Trophoblast cell (in vitro differentiated cells and primary cell): Measurements from ENCODE around the gene NPTX1.

Experiments
- DNase-seq, 2 donors: peaks; one replicate each; pipeline ENCODE4 v3.0.0-alpha.2; 2016
- H2AFZ ChIP-seq: 2 replicates; pipeline ENCODE4 v1.6.1; 2013; ENCODE audit warnings: low read length, moderate library complexity, mild to moderate bottlenecking; ENCODE audit not compliant: insufficient read depth, poor library complexity
- H2AK5ac ChIP-seq: 2 replicates; pipeline ENCODE4 v1.6.1; 2013; ENCODE audit warnings: mild to moderate bottlenecking, low read length
- H2BK120ac ChIP-seq: 2 replicates; pipeline ENCODE4 v1.6.1; 2013; ENCODE audit warnings: low read length, mild to moderate bottlenecking, moderate library complexity; ENCODE audit not compliant: insufficient read depth, poor library complexity
- H2BK12ac ChIP-seq: 2 replicates; pipeline ENCODE4 v1.6.1; 2013; ENCODE audit warnings: mild to moderate bottlenecking, low read length, moderate library complexity
- H2BK5ac ChIP-seq: 2 replicates; pipeline ENCODE4 v1.6.1; 2013; ENCODE audit warnings: low read length, low read depth, moderate library complexity, mild to moderate bottlenecking; ENCODE audit not compliant: poor library complexity
- H3K14ac ChIP-seq: 2 replicates; pipeline ENCODE4 v1.6.1; 2013; ENCODE audit warnings: mild to moderate bottlenecking, low read length
- H3K18ac ChIP-seq: 2 replicates; pipeline ENCODE4 v1.6.1; 2013; ENCODE audit warnings: mild to moderate bottlenecking, low read length
- H3K23ac ChIP-seq: 2 replicates; pipeline ENCODE4 v1.6.1; 2013; ENCODE audit warnings: low read length
- H3K27ac ChIP-seq: 2 replicates; pipeline ENCODE4 v1.5.1; 2013; ENCODE audit warnings: low read depth, mild to moderate bottlenecking, inconsistent platforms, low read length, moderate library complexity
- H3K27me3 ChIP-seq: 2 replicates; pipeline ENCODE4 v1.6.1; 2013; ENCODE audit warnings: inconsistent platforms, mild to moderate bottlenecking, low read length, moderate library complexity; ENCODE audit not compliant: insufficient read depth
- H3K36me3 ChIP-seq, 2 experiments: 1 replicate in 1 of 2; 2 replicates in 1 of 2; pipeline ENCODE4 v1.6.1; 2013; ENCODE audit warnings: low read length in 2 of 2, mild to moderate bottlenecking in 2 of 2, moderate library complexity in 1 of 2; ENCODE audit not compliant: insufficient read depth in 2 of 2, control insufficient read depth in 1 of 2
- H3K4ac ChIP-seq: 2 replicates; pipeline ENCODE4 v1.6.1; 2013; ENCODE audit warnings: low read depth, mild to moderate bottlenecking, low read length, moderate library complexity
- H3K4me1 ChIP-seq, 2 experiments: 1 replicate in 1 of 2; 2 replicates in 1 of 2; pipeline ENCODE4 v1.6.1; 2013; ENCODE audit warnings: low read length in 2 of 2, mild to moderate bottlenecking in 2 of 2, moderate library complexity in 1 of 2; ENCODE audit not compliant: insufficient read depth in 2 of 2, control insufficient read depth in 1 of 2
- H3K4me2 ChIP-seq: 2 replicates; pipeline ENCODE4 v1.6.1; 2013; ENCODE audit warnings: inconsistent platforms, mild to moderate bottlenecking, low read length, moderate library complexity
- H3K4me3 ChIP-seq: 2 replicates; pipeline ENCODE4 v1.5.1; 2013; ENCODE audit warnings: mild to moderate bottlenecking, low read depth, low read length, inconsistent platforms
- H3K79me1 ChIP-seq: one replicate; pipeline ENCODE4 v1.6.1; 2013; ENCODE audit warnings: low read length
- H3K79me2 ChIP-seq: 2 replicates; pipeline ENCODE4 v1.6.1; 2013; ENCODE audit warnings: low read length, mild to moderate bottlenecking; ENCODE audit not compliant: control insufficient read depth, insufficient read depth, poor library complexity
- H3K9ac ChIP-seq: 2 replicates; pipeline ENCODE4 v1.6.1; 2013; ENCODE audit warnings: mild to moderate bottlenecking, low read length
- H3K9me3 ChIP-seq: 2 replicates; pipeline ENCODE4 v1.6.1; 2013; ENCODE audit warnings: low read depth, mild to moderate bottlenecking, control low read depth, inconsistent platforms, low read length; ENCODE audit not compliant: insufficient read depth
- H4K12ac ChIP-seq: 2 replicates; pipeline ENCODE4 v1.6.1; 2013; ENCODE audit warnings: low read depth, mild to moderate bottlenecking, low read length, moderate library complexity
- H4K8ac ChIP-seq: 2 replicates; pipeline ENCODE4 v1.6.1; 2013; ENCODE audit warnings: low read depth, mild to moderate bottlenecking, low read length, moderate library complexity
- H4K91ac ChIP-seq: one replicate; pipeline ENCODE4 v1.6.1; 2013; ENCODE audit warnings: low read depth, mild to moderate bottlenecking, low read length, moderate library complexity
- WGBS: extraction: QIAGEN DNeasy Blood & Tissue Kit; methylation state at CpG from one replicate; pipeline ENCODE4 v1.1.7; 2013; ENCODE audit warnings: missing lambda C conversion rate; ENCODE audit not compliant: insufficient read length, insufficient coverage; ENCODE audit errors: extremely low coverage; 5-methylcytosine and 5-hydroxymethylcytosine counted together

NPTX1 gene

DNA sequence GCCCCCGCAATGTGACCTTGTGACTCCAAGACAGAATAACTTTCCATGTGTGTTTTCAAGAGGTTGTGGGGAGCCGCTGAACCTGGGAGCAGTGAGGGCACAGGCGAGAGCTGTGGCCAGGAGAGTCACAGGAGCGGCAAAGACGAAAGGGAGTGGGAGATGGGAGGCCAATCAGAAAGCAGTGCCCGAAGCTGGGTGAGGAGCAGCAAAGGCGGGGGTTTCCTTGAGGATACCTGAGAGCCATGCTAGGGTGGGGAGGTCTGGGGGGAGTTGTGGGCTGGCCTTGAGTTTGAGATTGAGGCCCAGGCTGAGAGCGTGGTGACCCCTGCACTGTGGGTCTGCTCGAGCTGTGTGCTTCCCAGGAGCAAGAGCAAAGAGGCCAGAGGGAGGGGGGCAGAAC lies 23.2 kb upstream of the NPTX1 start:
- no peak overlapping the region for H4K91ac ChIP-seq
- no peaks in the 10 kb centered on the region for H3K79me2 ChIP-seq
- no peak overlapping the region for H4K12ac ChIP-seq
- H2BK120ac ChIP-seq = no peak overlapping the region
- H3K4me3 ChIP-seq = no peak overlapping the region
- no peak overlapping the region for H2AFZ ChIP-seq
- H3K14ac ChIP-seq = no peak overlapping the region
- H3K23ac ChIP-seq = no peak overlapping the region
- no peak for DNase-seq
- H3K27ac ChIP-seq = no peak overlapping the region
- no peak overlapping the region for H3K9ac ChIP-seq
- H3K27me3 ChIP-seq = no peaks in the 10 kb centered on the region
- H3K18ac ChIP-seq = no peak overlapping the region
- H3K79me1 ChIP-seq = no peaks in the 10 kb centered on the region
- no peak overlapping the region for H3K4me2 ChIP-seq
- peaks cover 0 to 2% of the 10 kb centered on the region in 2 experiments for H3K4me1 ChIP-seq
- no peak overlapping the region for H2BK5ac ChIP-seq
- no peak overlapping the region for H3K4ac ChIP-seq
- no peak overlapping the region for H2BK12ac ChIP-seq
- no CpG with 5 or more reads among the region's 9 CpGs for whole genome bisulfite sequencing
- no peak overlapping the region for H2AK5ac ChIP-seq
- H4K8ac ChIP-seq = no peak overlapping the region
- no peaks in the 10 kb centered on the region for H3K9me3 ChIP-seq
- no peaks in the 10 kb centered on the region for H3K36me3 ChIP-seq

DNA sequence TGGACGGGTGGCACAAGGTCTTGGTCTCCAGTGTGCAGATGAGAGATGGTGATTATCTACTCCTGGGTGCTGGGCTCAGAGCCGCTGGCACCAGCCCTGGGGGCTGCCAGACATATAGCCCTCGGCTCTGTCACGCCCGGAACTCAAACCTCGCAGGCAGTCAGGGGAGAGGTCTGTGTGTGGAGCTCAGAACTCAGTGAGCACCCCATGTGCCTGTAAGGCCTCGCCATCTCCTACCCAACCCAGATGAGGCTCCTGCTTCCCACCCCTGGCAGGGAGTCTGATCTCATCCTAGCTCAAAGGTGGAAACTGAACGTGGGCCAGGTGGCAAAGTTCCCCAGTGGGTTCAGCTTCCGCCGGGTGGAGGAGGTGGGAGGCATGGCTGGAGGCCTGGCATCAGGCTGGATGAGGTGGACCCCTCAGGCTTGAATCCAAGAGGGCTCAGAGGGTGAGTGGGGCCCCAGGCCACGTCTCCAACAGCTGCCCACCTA lies 22.6 kb upstream of the NPTX1 start:
- Histone ChIP-seq H2BK5ac (no peak overlapping the region), H3K14ac (no peak overlapping the region), H2BK120ac (no peak overlapping the region), H3K23ac (no peak overlapping the region), H3K27me3 (no peaks in the 10 kb centered on the region), H3K36me3 (no peaks in the 10 kb centered on the region), H3K4me1 (peaks cover 0 to 2% of the 10 kb centered on the region in 2 experiments), H2BK12ac (no peak overlapping the region), H3K4ac (no peak overlapping the region), H3K18ac (no peak overlapping the region), H4K12ac (no peak overlapping the region), H3K27ac (no peak overlapping the region), H3K9me3 (no peaks in the 10 kb centered on the region), H2AK5ac (no peak overlapping the region), H4K8ac (no peak overlapping the region), H3K79me2 (no peaks in the 10 kb centered on the region), H3K9ac (no peak overlapping the region), H3K4me3 (no peak overlapping the region), H4K91ac (no peak overlapping the region), H3K79me1 (no peaks in the 10 kb centered on the region), H3K4me2 (no peak overlapping the region), H2AFZ (no peak overlapping the region)
- no peak for DNase-seq
- no CpG with 5 or more reads among the region's 11 CpGs for WGBS

- no peaks in the 10 kb centered on the region for H3K79me2 ChIP-seq
- no peak overlapping the region for H4K12ac ChIP-seq
- no peak overlapping the region for H3K9ac ChIP-seq
- H3K4me2 ChIP-seq = no peak overlapping the region
- no peaks in the 10 kb centered on the region for H3K79me1 ChIP-seq
- no peaks in the 10 kb centered on the region for H3K9me3 ChIP-seq
- H3K23ac ChIP-seq = no peak overlapping the region
- no peak overlapping the region for H3K27ac ChIP-seq
- H2AK5ac ChIP-seq = no peak overlapping the region
- H3K27me3 ChIP-seq = no peaks in the 10 kb centered on the region
- H3K14ac ChIP-seq = no peak overlapping the region
- WGBS = no CpG with 5 or more reads among the region's 30 CpGs
- H3K18ac ChIP-seq = no peak overlapping the region
- peak in 1 of 2 donors; percentile 41 for DNase-seq
- H3K4me3 ChIP-seq = no peak overlapping the region
- H3K4ac ChIP-seq = no peak overlapping the region
- H4K91ac ChIP-seq = no peak overlapping the region
- H2BK120ac ChIP-seq = no peak overlapping the region
- H4K8ac ChIP-seq = no peak overlapping the region
- no peaks in the 10 kb centered on the region for H3K36me3 ChIP-seq
- H2BK12ac ChIP-seq = no peak overlapping the region
- H2AFZ ChIP-seq = no peak overlapping the region
- peaks cover 0 to 2% of the 10 kb centered on the region in 2 experiments for H3K4me1 ChIP-seq
- no peak overlapping the region for H2BK5ac ChIP-seq
Measured at GRCh38 chr17:80498242-80498919, 22.0 kb upstream of the NPTX1 start.

GRCh38 chr17:80497726-80498241 lies 21.4 kb upstream of the NPTX1 start:
- Histone ChIP-seq H3K23ac (no peak overlapping the region), H4K12ac (no peak overlapping the region), H3K4ac (no peak overlapping the region), H3K79me1 (no peaks in the 10 kb centered on the region), H3K4me1 (peaks cover 0 to 2% of the 10 kb centered on the region in 2 experiments), H2BK12ac (no peak overlapping the region), H3K18ac (no peak overlapping the region), H4K8ac (no peak overlapping the region), H3K9me3 (no peaks in the 10 kb centered on the region), H3K27ac (no peak overlapping the region), H2BK5ac (no peak overlapping the region), H3K27me3 (no peaks in the 10 kb centered on the region), H2AK5ac (no peak overlapping the region), H3K36me3 (no peaks in the 10 kb centered on the region), H3K14ac (no peak overlapping the region), H3K4me3 (no peak overlapping the region), H4K91ac (no peak overlapping the region), H3K4me2 (no peak overlapping the region), H3K9ac (no peak overlapping the region), H2AFZ (no peak overlapping the region), H2BK120ac (no peak overlapping the region), H3K79me2 (no peaks in the 10 kb centered on the region)
- WGBS = no CpG with 5 or more reads among the region's 10 CpGs
- DNase-seq = no peak
